Body of pancreas (tissue), 4 donors: ENCODE measurements around the gene DDRGK1.

Source experiments
- CTCF ChIP-seq, 7 experiments: fragments of 450-650 bp in 4 of 7; fragments of 200-600 bp in 3 of 7; sonication (generic) in 3 of 7; IDR thresholded peaks; one replicate each; pipeline ENCODE4 v1.5.1; 2016 to 2019; ENCODE audit warnings: antibody characterized with exemption in 7 of 7
- POLR2A ChIP-seq, 3 donors: fragments of 450-650 bp; IDR thresholded peaks; one replicate each; pipeline ENCODE4 v1.6.1; 2016; ENCODE audit warnings: antibody characterized with exemption in 3 of 3, mild to moderate bottlenecking in 2 of 3

- no peak for TF ChIP-seq CTCF (IDR thresholded peaks at IDR 0.05)
- no peak for TF ChIP-seq POLR2A (IDR thresholded peaks at IDR 0.05)
Observed at GRCh38 chr20:3248993-3249347, 44.5 kb upstream of the DDRGK1 start.
